Naive B cell (primary cell): ENCODE results near the gene HES5. TPM values are rescaled to one million over a fixed set of nuclear protein-coding genes. Genes with fewer than 3 reads are reported as not detected.

Source experiments
- ATAC-seq, 2 donors: fragments of 150-1000 bp; cut with Tn5 transposase; 2 replicates each; pipeline ENCODE4 v1.10.0; 2021; ENCODE audit warnings: low read depth in 2 of 2, mild to moderate bottlenecking in 2 of 2, moderate library complexity in 2 of 2
- DNase-seq: peaks from one replicate; pipeline ENCODE4 v3.0.0; 2022
- H3K27ac Mint-ChIP-seq, 6 donors: one replicate each; pipeline ENCODE4 v1.8.0; 2020 to 2022; ENCODE audit warnings: mild to moderate bottlenecking in 6 of 6, mixed read lengths in 6 of 6, moderate library complexity in 5 of 6, inconsistent platforms in 2 of 6
- H3K27me3 Mint-ChIP-seq, 3 donors: one replicate each; pipeline ENCODE4 v1.8.0; 2021 to 2022; ENCODE audit warnings: mixed read lengths in 3 of 3, mild to moderate bottlenecking in 1 of 3
- H3K36me3 Mint-ChIP-seq, 2 donors: one replicate each; pipeline ENCODE4 v1.8.0; 2020 to 2022; ENCODE audit warnings: mixed read lengths in 2 of 2, inconsistent platforms in 1 of 2, mild to moderate bottlenecking in 1 of 2
- H3K4me1 Mint-ChIP-seq, 3 donors: one replicate each; pipeline ENCODE4 v1.8.0; 2020 to 2022; ENCODE audit warnings: mixed read lengths in 3 of 3, inconsistent platforms in 1 of 3, mild to moderate bottlenecking in 1 of 3, moderate library complexity in 1 of 3
- H3K4me3 Mint-ChIP-seq, 8 donors: one replicate each; pipeline ENCODE4 v1.8.0; 2020 to 2022; ENCODE audit warnings: mild to moderate bottlenecking in 8 of 8, mixed read lengths in 8 of 8, moderate library complexity in 8 of 8, inconsistent platforms in 2 of 8
- H3K9me3 Mint-ChIP-seq, 7 donors: one replicate each; pipeline ENCODE4 v1.8.0; 2020 to 2022; ENCODE audit warnings: mixed read lengths in 7 of 7, mild to moderate bottlenecking in 5 of 7, inconsistent platforms in 2 of 7, moderate library complexity in 1 of 7
- polyA plus RNA-seq, 6 donors: library from polyadenylated mRNA; unstranded; fragments of 300-500 nt; fragmentation: Illumina TruSeq; gene quantifications; one replicate each; pipeline ENCODE4 v1.2.3, GENCODE V29; 2021; ENCODE audit warnings: low read depth in 6 of 6

HES5 gene
- polyA plus RNA-seq, 6 donors from 2014 or later = not detected

DNA sequence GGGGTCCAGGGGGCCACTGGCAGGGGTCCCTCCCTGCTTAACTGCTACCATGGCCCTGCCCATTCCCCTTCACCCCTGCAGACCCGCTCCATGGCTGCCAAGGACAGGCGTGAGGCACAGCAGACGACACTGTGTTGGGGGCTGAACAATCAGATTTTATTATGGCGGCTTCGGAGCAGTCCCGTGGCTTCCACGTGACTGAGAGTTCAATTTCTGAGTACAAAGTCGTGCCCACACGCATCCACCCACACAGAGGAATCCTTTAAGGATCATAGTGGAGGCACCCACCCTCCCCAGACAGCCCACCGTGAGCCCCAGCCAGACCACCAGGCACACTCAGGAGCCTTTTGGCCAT, 1.5 kb downstream of the HES5 start:
- DNase-seq = no peak
- H3K4me3 Mint-ChIP-seq = peak overlapping the region; percentile 80 to 90 (median 87)
- H3K9me3 Mint-ChIP-seq = no peaks in the 10 kb centered on the region
- H3K4me1 Mint-ChIP-seq = peaks cover 11 to 36% (median 32%) of the 10 kb centered on the region in 3 donors
- H3K36me3 Mint-ChIP-seq = no peaks in the 10 kb centered on the region
- ATAC-seq = no peak
- peaks cover 6 to 36% (median 12%) of the 10 kb centered on the region in 3 donors for H3K27me3 Mint-ChIP-seq
- peak overlapping the region in 2 of 6 donors; percentile 47 to 75 for H3K27ac Mint-ChIP-seq

DNA sequence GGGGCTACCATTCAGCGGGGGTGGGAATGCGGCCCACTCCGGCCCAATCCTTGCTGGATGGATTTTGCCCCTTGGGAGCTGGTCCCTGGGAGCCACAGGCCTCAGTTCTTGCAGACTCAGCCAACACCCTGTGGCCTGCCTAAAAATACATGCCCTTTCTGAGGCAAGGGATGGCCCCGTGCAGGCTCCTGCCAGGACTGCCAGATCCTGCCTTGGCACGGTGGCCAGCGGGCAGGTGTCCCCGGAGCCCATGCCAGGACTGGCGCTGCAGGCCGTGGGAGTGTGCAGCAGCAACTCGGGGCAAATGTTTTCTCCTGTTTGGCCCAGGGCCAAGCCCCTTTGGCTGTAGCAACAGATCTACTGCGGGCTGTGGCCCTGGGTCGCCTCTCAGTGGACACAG, 2.0 kb downstream of the HES5 start:
- Mint-ChIP-seq H3K4me1 (peaks cover 11 to 40% (median 37%) of the 10 kb centered on the region in 3 donors), H3K27me3 (peaks cover under 1 to 31% (median 7%) of the 10 kb centered on the region in 3 donors), H3K36me3 (no peaks in the 10 kb centered on the region), H3K4me3 (peak overlapping the region in 3 of 8 donors; percentile 25 to 92 (median 90)), H3K9me3 (no peaks in the 10 kb centered on the region), H3K27ac (no peak overlapping the region)
- ATAC-seq = no peak
- no peak for DNase-seq

DNA sequence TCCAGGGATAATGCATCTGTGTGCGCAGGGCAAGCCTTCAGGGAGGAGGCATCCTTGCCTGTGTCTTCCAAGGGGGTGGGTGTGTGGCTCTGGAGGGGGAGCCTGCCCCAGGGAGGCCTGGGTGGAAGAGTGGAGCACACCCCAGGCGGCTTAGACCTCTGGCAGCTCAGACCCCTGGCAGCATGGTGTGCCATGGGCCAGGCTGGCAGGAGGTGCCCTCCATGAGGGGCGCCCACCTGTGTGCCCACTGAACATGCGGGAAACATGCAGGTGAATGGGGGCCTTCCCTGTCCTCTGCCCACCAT, 2.6 kb downstream of the HES5 start:
- no peak for ATAC-seq
- Mint-ChIP-seq H3K27me3 (peaks cover 0 to 28% (median 5%) of the 10 kb centered on the region in 3 donors), H3K4me3 (peak overlapping the region; percentile 25 to 99 (median 50)), H3K36me3 (no peaks in the 10 kb centered on the region), H3K27ac (peak overlapping the region in 2 of 6 donors; percentile 36 to 69), H3K9me3 (no peaks in the 10 kb centered on the region), H3K4me1 (peaks cover 15 to 41% (median 41%) of the 10 kb centered on the region in 3 donors)
- no peak for DNase-seq

DNA sequence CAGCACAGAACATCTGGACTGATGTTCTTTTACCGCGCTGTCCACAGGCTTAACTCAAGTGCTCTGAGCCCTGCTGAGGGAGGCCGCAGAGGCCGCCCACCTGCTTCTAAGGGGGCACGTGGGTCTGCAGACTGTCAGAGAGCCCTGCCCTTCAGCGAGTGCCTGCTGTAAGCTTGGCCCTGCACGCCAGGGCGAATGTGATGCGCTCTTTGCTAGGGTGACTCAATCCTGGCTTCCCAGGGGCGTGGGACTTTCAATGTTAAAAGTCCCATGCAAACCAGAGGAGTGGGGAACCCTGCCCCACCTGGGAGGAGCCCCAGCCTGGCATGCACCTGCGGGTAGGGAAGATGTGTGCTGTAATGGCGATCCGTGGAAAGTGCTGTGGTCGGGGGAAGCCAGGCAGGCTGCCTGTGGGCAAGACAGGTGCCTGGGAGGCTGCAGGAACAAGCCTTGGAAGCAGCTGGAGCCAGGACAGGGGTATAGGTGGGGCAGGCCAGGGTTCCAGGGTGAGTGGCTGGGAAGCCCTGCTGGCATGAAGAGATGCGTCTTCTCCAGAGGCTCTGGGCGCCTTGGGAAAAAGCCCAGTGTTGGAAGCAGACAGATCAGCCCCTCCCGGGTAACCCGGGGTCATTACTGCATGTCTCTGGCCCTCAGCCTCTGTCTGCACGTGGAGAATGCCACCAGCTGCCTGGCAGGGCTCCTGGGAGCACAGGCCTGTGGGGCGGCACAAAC, 3.1 kb downstream of the HES5 start:
- H3K27me3 Mint-ChIP-seq = peaks cover 0 to 25% (median 5%) of the 10 kb centered on the region in 3 donors
- no peak for ATAC-seq
- peaks cover 16 to 41% (median 41%) of the 10 kb centered on the region in 3 donors for H3K4me1 Mint-ChIP-seq
- H3K4me3 Mint-ChIP-seq = peak overlapping the region; percentile 33 to 99 (median 72)
- H3K9me3 Mint-ChIP-seq = no peaks in the 10 kb centered on the region
- peak overlapping the region in 4 of 6 donors; percentile 6 to 92 (median 52) for H3K27ac Mint-ChIP-seq
- H3K36me3 Mint-ChIP-seq = no peaks in the 10 kb centered on the region
- no peak for DNase-seq

DNA sequence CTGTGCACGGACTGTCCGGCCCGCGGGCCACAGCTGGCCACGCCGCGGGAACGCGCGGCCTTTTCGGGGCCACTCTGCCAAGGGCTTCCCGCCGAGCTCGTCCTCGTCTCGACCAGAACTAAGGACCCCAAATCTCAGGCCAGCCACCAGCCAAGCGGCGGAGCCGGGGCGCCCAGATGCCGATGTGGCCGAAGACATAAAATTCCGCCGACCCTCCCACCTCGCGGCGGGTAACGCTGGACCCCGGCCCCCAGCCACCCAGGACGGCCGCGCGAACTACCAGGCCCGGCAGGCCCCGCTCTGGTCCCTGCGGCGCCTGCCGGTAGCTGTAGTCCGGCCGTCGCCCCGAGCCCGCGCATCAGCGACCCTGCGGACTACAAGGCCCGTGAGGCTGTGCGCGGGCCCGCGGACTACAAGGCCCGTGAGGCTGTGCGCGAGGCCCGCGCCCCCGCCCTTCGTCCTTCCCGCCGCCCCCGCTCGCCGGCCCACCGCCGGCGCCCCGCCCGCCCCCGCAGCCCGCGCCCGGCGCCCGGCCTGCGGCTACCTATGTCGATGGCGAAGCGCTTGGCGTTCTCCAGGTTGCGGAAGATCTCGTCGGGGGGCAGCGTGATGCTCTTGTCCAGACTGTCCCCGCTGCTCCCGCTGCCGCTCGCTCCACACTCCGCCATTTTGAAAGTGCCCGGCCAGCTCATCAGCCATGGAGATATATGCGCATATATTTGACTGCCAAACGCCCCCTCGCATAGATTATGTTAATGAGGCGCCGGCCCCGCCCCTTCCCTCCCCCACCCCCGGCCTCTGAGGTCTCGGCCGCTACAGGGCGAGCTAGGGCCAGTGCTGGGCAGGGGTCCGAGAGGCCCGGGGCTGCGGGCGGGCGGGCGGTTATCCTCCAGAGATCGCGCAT, 3.9 kb downstream of the HES5 start, which contains the start of gene PANK4:
PANK4 (minus strand) TSS at position 677 of the 904 bp plus-strand sequence; CDS start at position 668, 9 bp downstream.
- DNase-seq = peak; percentile 87
- peaks cover 0 to 17% (median 5%) of the 10 kb centered on the region in 3 donors for H3K27me3 Mint-ChIP-seq
- H3K9me3 Mint-ChIP-seq = no peaks in the 10 kb centered on the region
- H3K27ac Mint-ChIP-seq = peak within 1 kb of the TSS; percentile 92 to 99 (median 98)
- H3K36me3 Mint-ChIP-seq = no peaks in the 10 kb centered on the region
- H3K4me3 Mint-ChIP-seq = peak within 1 kb of the TSS; percentile 92 to 99 (median 98)
- peak; percentile 90 to 91 for ATAC-seq
- peaks cover 16 to 41% (median 41%) of the 10 kb centered on the region in 3 donors for H3K4me1 Mint-ChIP-seq

DNA sequence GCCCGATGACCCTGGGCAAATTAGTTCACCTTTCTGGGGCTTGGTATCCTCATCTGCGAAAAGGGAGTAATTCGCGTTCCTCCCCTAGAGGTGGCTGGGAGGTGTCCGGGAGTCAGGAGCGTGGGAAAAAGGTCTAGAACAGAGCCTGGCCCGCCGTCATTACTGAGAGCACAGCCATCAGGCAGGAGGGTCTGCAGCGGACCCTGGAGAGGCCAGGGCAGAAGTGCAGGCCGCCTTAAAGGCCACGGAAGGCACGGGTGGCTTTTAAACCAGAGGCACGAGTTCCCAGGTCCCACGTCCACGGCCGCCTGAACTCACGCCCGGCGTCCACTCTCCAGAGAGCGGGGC, 4.5 kb downstream of the HES5 start:
- peaks cover 16 to 41% (median 39%) of the 10 kb centered on the region in 3 donors for H3K4me1 Mint-ChIP-seq
- H3K4me3 Mint-ChIP-seq = peak overlapping the region; percentile 83 to 99 (median 98)
- H3K27ac Mint-ChIP-seq = peak overlapping the region in 4 of 6 donors; percentile 30 to 73 (median 50)
- no peak for ATAC-seq
- DNase-seq = no peak
- peaks cover 0 to 11% (median 5%) of the 10 kb centered on the region in 3 donors for H3K27me3 Mint-ChIP-seq
- no peaks in the 10 kb centered on the region for H3K36me3 Mint-ChIP-seq
- no peaks in the 10 kb centered on the region for H3K9me3 Mint-ChIP-seq

DNA sequence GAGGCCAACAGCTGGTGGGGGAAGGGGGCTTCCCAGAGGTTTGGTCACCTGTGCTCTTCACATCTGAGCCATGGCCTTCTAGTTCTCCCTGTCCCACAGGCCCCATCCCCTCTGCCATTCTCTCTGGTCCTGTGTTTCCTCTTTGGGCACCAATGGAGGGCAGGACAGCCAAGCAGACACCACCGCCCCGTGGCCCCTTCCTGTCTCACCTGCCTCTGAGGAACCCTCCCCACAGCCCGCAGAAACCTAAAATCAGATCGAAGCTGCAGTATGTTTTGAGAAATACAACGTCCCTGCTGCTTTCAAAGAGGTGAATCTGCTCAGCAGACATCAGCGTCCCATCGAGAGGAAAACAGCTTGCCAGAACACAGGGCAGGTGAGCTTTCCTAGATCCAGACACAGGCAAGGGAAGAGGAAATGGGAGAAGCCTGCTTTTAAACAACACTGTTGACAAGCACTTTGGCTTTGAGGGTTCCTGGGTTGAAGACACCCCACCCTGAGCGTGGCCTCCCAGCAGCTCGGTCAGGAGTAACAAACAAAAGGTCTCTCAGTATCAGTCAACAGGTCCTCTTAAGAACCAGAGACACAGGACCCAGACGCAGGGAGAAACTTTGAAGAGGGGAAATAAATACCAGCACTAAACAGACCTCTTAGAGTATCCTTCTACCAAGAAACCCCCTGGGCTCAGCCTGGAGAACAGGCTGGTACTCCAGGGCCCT, 6.0 kb downstream of the HES5 start:
- DNase-seq (no peak), ATAC-seq (no peak)
- H3K36me3 Mint-ChIP-seq = peaks cover 0 to 3% of the 10 kb centered on the region in 2 donors
- peaks cover 0 to 11% (median 4%) of the 10 kb centered on the region in 3 donors for H3K27me3 Mint-ChIP-seq
- no peaks in the 10 kb centered on the region for H3K9me3 Mint-ChIP-seq
- peak overlapping the region; percentile 83 to 99 (median 98) for H3K4me3 Mint-ChIP-seq
- peak overlapping the region in 3 of 6 donors; percentile 24 to 68 (median 64) for H3K27ac Mint-ChIP-seq
- peaks cover 16 to 40% (median 38%) of the 10 kb centered on the region in 3 donors for H3K4me1 Mint-ChIP-seq

DNA sequence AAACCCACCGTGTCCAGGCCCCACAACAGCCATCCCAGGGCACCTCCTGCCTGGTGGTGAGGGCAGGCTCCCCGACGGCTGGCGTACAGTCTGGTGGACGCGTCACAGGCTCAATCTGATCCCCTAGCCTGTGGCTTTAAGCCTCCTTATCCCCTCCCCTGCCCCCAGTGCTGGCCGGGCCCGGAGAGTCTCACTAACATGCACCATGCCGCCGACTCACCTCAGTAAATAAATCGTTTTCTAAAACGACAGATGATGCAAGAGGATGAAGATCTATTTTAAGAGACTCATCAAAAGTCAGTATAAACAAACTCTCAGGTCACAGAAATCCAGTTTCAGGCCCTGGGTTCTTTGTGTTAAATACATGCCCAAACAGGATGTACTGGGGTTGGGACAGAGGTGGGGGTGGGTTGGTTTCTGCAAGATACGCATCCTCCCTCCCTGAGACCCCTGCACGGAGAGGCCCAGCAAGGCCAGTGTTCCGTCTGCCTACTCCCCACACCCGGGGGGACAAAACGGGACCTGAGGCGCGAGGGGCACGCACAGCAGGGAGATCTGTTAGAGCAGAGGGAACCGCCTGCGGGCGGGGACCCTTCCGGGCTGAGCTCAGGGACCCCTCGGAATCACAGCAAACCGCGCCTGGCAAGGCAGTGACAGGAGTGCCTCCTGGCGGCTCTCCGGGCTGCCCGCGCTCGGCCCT, 6.7 kb downstream of the HES5 start:
- Mint-ChIP-seq H3K27me3 (peaks cover 0 to 11% (median 0%) of the 10 kb centered on the region in 3 donors), H3K4me1 (peaks cover 16 to 35% (median 32%) of the 10 kb centered on the region in 3 donors), H3K9me3 (no peaks in the 10 kb centered on the region), H3K36me3 (peaks cover 0 to 7% of the 10 kb centered on the region in 2 donors), H3K4me3 (peak overlapping the region in 4 of 8 donors; percentile 22 to 97 (median 72)), H3K27ac (no peak overlapping the region)
- ATAC-seq = no peak
- no peak for DNase-seq

DNA sequence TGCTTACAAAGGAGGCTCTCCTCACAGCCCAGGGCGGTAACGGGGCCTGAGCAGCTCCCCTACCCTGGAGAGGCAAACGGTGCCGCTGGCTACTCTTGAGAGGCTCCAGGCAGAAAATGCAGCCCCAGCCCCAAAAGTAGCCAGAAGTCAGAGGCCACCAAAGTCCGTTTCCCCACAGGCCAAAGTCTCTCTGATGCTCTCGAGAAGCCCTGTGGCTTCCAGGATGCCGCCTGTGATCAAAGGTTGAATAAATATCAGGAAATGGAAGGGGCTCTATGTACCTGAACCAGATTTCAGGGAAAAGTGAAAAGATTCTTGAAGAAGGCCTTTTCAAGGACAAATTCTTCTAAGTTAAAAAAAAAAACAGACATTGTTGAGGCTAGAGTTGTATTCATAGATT, 7.8 kb downstream of the HES5 start:
- Mint-ChIP-seq H3K36me3 (peaks cover 0 to 7% of the 10 kb centered on the region in 2 donors), H3K9me3 (no peaks in the 10 kb centered on the region), H3K27ac (peak overlapping the region in 1 of 6 donors; percentile 54), H3K27me3 (peaks cover 0 to 6% (median 0%) of the 10 kb centered on the region in 3 donors), H3K4me3 (peak overlapping the region in 1 of 8 donors; percentile 76), H3K4me1 (peaks cover 16 to 30% (median 30%) of the 10 kb centered on the region in 3 donors)
- no peak for ATAC-seq
- DNase-seq = no peak

DNA sequence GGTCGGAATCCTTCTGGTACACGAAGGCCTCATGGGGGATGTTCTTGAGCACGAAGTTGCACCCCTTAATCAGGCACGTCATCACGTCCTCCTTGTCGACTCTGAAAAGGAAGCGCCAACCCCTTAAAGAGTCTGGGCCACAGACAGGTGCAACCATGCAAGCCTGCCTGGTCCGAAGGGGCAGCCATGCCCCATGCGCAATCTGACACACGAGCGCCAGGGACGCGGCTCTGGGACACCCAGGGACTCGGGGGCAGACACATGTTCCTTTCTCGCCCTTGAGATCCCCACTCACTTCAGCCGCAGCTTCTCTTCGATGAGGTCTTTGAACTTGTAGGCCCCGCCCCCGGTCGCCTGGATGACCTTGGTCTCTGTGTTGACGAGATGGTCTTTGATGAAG, 9.3 kb downstream of the HES5 start:
- no peak overlapping the region for H3K4me3 Mint-ChIP-seq
- ATAC-seq (no peak), DNase-seq (no peak)
- peaks cover 0 to 7% of the 10 kb centered on the region in 2 donors for H3K36me3 Mint-ChIP-seq
- H3K9me3 Mint-ChIP-seq = no peaks in the 10 kb centered on the region
- H3K27ac Mint-ChIP-seq = no peak overlapping the region
- H3K4me1 Mint-ChIP-seq = peaks cover 11 to 24% (median 24%) of the 10 kb centered on the region in 3 donors
- H3K27me3 Mint-ChIP-seq = no peaks in the 10 kb centered on the region

DNA sequence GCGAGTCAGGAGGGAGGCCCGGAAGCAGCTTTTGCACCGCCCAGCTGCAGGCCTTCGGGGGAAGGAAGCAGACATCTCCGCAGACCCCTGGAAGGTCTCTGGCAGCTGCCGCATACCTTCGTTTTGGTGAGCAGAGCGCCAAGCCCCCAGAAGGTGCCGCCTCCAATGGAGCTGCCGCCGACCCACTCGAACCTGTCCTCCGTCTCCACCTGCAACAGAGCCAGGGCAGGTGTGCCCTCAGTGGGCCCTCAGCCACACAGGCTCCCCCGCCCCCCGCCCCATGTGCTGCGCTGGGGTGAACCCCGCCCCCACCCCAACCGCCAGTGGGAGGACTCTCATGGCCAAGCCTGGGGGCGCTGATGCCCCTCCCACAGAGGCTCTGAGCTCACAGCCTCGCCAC, 9.9 kb downstream of the HES5 start:
- ATAC-seq = no peak
- Mint-ChIP-seq H3K4me3 (no peak overlapping the region), H3K9me3 (no peaks in the 10 kb centered on the region), H3K27me3 (no peaks in the 10 kb centered on the region), H3K4me1 (peaks cover 9 to 21% (median 20%) of the 10 kb centered on the region in 3 donors), H3K27ac (no peak overlapping the region), H3K36me3 (peaks cover 0 to 7% of the 10 kb centered on the region in 2 donors)
- DNase-seq = no peak

DNA sequence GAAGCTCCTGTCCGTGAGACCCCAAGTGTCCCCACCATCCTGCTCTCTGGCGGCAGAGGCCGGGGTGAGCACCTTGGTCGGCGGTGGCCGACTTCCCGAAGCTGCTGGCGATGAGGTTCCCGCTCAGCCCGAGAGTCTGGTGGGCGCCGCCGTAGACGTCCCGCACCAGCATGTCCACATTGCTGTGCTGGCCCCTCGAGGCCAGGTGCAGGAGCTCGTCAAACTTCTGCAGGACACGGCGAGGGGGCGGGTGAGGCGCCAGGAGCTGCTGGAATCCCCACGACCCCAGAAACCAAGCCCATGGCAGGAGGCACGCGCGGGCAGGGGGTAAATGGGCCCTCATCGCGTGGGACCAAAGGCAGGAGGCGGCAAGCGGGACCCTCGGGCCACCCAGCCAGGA, 10.3 kb downstream of the HES5 start:
- no peaks in the 10 kb centered on the region for H3K27me3 Mint-ChIP-seq
- ATAC-seq = no peak

More for the DNA sequence above, 10.3 kb downstream of the HES5 start:
- no peak overlapping the region for H3K4me3 Mint-ChIP-seq
- H3K9me3 Mint-ChIP-seq = no peaks in the 10 kb centered on the region
- no peak for DNase-seq
- H3K4me1 Mint-ChIP-seq = peaks cover 5 to 16% (median 16%) of the 10 kb centered on the region in 3 donors
- peaks cover 0 to 7% of the 10 kb centered on the region in 2 donors for H3K36me3 Mint-ChIP-seq
- no peak overlapping the region for H3K27ac Mint-ChIP-seq
